Stimulated activated naive CD4-positive, alpha-beta T cell (primary cell): ENCODE results near the gene PEX16.

Experiments used
- DNase-seq, 6 experiments: peaks; one replicate each; lab custom pipeline; 2025; lab: John Stamatoyannopoulos, UW

The PEX16 gene

DNA sequence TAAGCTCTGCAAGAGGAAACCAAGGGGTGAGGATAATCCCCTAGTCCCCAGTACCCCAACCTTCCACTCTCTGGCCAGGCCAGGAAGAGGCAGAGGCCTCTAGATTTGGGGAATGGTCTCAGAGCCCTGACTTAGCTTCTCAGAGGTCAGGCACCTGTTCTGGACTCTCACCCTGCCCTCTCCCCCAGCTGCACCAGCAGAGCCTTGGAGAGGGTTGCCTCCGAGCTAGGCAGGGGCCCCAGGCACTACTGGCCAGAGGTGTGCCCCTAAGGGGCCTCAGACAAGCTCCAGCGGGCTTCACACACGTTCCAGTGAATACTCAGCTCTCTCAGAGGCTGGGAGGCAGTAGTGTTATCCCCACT, 18.6 kb downstream of the PEX16 start:
- no peak for DNase-seq

DNA sequence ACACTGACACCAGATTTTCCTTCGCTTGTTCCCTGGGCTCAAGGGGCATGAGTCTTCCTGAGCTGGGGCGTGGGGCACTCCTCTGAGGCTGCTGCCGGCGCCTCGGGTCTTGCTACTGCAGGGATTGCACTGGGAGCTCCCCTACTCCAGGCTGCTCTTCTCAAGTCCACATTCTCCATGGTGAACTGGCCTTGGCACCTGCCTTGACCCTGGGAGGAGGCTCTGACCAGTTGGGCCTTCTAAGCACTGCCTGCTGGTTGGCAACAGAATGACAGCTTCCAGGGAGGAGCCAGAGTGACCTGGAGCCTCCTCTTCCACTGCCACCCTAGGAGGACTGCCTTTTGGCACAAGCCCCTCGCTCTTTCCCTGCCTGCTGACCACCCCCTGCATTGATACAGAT, 20.1 kb downstream of the PEX16 start:
- DNase-seq: no peak

DNA sequence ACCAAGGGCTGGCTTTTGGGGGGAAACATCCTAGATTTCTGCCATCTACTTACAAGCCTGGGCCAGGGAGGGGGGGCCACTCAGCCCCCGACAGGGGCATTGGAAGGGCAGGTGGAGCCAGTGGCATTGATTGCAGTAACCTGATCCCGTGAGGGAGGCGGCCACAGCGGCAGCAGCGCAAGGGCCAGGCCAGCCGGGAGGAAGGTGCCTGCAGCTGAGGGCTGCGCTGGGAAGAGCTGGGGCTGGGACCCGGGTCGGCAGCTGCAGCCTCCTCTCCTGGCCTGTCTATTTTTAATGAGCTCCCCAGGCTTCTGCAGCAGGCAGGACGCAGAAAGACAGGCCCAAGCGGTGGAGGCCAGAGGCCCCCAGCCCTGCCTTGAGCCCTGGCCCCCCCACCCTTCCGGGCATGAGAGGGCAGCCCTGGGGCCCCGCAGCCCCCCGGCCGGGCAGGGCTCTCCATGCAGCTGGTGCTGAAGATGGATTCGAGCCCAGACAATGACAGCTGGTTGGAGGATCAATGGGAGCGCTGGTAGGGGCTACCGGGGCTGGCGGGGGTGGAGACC, 21.2 kb downstream of the PEX16 start:
- DNase-seq: no peak

DNA sequence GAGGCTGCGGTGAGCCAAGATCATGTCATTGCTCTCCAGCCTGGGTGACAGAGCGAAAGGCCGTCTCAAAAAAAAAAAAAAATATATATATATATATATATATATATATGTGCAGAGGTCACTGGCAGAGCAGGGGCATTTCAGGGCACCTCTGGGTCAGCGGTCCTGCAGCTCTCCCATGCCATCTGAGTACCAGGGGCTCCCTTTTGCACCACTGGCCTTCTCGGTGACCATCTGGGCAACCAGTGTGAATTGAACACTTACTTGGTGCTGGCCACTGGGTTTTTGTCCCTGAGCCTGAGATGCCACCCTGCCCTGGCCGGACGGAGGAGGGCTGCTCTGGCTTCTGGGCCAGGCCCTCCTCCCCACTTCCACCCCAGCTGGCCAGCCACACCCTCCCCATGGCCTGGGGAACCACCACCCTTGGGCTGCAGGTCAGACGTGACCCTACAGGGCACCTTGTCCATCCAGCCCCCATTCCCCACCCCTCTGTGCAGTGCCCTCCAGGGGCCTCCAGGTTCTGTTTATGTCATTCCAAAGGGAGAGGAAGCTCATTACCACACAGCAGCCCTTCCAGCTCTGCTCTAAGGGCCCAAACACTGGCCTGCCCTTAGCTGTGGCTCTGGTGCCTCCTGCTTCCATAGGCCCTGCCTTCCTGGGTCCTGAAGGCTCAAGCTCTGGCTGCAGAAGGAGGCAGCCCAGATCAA, 22.0 kb downstream of the PEX16 start:
- no peak for DNase-seq

DNA sequence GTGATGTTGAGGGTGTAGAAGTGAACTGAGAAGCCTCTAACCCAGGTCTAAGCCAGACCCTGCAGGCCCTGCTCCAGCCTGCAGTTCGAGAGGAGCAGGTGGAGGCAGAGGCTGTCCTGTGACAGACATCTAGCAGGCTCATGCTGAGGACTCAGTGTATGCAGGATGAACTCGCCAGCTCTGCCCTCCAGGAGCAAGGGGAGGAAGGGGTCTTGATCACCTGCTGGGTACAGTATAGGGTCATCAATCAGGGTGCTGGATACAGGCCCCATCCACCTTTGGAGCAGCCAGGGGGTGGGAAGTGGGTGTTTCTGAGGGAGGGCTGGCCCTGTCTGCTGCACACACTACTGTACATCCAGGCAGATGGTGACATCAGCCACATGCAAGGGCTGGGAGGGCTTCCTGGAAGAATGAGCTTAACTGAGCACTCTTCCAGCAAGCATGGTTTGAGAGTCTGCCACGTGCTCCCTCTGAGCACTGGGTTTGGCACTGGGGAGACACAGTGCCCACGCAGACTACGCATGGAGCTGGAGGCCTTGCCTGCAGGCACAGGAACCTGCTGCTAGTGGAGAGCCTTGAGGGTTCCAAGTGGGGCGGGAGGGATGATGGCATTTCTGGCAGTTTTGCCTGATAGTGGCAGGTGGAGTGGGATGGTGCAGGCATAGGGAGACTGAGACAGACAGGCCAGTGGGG, 23.0 kb downstream of the PEX16 start:
- DNase-seq: no peak

DNA sequence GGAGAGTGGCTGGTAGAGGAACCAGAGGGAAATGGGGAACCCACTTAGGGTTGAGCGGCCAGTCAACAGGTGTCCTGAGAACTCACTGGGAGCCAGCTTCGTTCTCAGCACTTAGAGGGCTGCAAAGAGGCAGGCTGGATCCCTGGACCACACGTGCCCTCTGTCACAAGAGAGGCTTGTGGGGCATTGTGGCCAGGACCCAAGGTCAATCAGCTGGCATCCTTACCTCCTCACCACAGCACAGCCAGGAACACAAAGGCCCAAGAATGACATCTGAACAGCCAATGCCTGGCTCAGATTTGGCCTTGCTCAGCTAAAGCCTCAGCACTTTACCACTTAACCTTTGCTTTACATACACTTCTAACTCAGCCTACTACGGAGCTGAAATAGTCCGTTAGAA, 24.8 kb downstream of the PEX16 start:
- DNase-seq: no peak

DNA sequence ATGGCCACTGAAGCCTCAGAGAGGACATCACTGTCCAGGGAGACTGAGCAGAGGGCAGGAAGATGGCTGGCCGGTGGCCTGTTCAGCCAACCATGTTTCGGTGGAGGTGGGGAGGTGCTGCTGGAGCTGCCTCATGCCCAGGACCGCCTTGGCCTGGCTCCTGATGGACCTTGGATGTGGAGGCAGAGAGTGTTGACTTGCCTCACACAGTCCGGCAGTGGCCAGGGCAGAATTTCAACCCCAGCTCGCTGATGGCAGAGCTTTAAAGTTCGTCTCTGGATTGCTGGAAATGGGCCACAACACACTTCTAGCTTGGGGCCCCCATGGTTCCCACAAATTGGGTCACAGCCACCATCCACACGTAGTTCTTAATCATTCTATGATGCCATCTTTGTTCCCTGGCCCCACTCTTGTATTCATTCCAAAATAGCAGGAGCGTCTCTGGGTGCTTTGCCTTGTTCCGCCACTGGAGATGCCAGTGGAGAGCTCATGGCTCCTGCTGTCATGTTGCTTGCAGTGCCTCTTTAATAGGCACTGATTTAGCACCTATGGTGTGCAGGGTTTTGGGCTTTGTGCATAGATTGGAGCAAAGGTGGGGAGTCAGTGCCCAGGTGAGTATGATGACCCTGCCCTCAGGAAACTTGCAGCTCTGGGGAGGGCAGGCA, 26.7 kb downstream of the PEX16 start:
- DNase-seq: no peak

DNA sequence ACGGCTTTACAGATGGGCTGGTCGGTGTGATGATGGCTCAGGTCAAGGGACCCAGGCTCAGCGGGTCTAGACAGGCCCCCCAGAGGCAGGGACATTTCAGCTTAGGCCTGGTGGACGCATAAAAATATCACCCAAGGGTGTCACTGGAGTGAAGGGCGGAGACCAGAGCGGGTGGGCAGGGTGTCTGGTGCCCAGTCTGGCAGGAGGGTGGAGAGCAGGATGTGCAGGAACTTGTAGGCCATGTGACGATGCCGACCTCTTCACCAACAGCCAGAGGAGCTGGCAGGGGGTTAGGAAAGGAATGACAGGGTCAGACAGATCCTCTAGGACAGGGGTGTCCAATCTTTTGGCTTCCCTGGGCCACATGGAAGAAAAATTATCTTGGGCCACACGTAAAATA, 27.7 kb downstream of the PEX16 start:
- DNase-seq: no peak

DNA sequence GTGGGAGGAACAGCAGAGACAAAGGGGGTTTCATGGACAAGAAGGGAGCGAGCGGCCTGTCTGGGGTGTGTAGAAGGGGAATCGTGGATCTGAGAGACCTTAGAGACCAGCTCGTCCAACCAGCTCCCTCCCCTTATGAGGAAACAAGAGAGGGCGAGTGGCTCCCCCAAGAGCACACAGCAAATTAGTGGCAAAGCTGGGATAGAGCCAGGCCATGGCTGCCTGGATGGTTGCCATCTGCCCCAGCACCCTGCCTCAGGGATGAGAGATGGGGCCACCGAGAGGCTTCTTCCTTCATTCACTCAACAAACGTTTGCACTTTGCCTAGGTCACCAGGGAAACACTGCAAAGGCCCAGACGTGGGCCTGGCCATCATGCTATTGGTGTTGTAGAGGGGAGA, 28.1 kb downstream of the PEX16 start:
- DNase-seq: no peak

DNA sequence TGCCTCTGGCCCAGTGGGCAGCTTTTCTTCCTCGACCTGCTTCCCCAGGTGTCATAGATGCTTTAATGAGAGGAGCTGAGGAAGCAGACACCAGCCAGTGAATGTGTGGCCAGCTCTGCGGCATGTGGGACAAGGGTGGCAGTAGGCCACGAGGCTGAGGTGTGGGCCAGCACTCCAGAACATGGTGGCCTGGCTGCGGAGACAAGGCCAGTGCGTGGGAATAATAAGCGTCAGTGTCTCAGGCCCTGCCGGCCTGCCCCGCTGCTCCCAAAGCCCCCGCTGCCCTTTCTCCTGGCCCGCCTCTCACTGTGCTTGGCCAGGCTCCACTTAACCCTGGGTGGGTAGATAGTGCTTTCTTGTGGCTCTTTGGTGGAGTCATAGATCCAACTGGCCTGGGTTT, 30.1 kb downstream of the PEX16 start:
- DNase-seq: no peak

DNA sequence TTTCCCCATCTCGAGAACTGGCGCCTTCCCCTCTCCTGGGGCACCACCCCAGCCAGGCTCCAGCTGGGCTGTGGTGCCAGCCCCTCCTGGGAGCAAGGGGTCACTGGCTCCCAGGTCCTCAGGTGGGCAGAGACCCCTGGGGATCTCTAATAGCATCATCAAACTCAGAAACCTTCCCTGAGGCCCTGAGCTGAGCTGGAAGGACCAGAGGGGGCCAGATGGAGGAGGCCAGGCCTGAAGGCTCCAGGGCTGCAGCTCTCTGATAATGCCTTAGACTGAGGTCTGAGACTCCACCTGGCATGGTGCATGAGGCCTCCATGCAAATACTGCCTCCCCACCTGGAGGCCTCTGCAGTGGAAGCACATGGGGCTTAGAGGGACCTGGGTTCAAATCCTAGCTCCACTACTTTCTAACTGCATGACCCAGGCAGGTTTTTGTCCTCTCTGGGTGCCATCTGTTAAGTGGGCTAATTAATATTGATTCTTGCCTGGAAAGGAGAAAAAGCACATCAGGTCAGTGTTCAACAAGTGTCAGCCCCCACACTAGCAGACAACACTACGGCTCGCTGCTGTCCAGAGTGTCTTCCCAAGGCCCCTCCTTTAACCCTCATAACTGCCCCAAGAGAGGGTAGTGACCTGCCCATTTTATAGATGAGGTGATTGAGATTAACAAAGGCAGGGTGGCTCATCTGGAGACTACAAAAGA, 30.7 kb downstream of the PEX16 start:
- DNase-seq: no peak

DNA sequence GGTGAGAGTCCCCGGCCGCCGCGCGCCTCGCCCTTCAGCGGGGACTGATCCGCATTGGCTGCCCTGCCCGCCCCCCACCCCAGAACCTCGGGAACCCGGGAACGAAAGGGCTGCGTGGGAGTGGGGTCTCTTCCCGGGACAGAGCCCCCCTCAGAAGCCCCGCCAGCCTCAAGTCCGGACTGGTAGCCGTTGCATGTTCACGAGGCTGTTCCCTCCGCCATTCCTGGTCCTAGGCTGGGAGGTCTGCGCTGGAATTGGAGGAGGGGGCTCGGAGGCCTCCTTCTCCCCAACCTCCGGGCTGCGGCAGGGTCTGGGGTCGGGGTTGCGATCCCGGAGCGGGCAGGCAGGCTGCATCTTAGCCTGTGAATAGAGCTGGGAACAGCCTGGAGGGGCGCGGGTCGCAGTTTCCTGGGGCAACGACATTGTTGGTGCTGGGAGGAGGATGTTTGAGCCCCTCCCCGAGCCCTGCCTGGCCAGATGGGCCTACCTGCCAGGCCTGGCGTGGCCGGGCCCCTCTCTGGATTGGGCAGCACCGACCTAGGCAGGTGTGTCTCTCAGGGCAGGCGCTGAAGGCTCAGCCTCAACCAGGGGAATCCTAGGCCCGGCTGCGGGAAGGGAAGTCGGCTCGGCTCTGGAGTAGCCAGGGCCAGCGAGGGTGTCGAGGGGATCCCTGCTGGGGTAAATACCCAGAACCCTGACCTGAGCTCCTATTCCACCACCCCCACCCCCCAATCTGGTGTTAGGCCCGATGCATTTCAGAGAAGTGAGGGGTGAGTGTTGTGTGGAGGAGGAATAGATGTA, 31.6 kb downstream of the PEX16 start:
- DNase-seq: no peak

DNA sequence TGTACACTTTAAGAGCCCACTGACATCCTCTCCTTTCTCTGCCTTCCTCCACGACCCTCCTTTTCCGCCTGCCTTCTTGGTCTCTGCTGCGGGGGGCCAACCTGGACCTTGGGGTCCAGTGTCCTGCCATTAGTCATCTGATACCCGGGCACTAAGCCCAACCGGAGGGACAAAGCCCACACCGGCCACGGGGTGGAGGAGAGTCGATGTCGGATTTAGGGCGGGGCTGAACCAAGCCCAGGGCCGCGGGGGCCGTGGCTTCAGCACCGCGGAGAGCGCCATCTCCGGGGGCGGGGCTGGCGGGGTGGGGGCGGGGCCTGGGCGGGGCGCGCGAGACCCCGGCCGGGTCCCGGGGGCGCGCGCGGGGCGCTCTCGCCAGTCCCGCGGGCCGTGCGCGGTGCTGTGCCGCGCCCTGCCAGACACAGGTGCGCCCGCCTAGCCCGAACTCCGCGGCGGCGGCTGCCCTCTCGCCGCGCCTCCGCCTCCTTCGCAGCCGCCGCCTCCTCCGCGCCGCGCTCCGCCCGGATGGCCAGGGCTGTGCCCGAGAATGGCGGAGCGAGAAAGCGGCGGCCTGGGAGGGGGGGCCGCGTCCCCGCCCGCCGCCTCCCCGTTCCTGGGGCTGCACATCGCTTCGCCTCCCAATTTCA, 32.3 kb downstream of the PEX16 start, which contains the start of gene MAPK8IP1:
TSS of gene MAPK8IP1 (plus strand) at position 378 of the 647 bp plus-strand sequence. CDS start at position 548, 170 bp downstream.
- DNase-seq: peak; percentile 11 to 62 (median 52)

DNA sequence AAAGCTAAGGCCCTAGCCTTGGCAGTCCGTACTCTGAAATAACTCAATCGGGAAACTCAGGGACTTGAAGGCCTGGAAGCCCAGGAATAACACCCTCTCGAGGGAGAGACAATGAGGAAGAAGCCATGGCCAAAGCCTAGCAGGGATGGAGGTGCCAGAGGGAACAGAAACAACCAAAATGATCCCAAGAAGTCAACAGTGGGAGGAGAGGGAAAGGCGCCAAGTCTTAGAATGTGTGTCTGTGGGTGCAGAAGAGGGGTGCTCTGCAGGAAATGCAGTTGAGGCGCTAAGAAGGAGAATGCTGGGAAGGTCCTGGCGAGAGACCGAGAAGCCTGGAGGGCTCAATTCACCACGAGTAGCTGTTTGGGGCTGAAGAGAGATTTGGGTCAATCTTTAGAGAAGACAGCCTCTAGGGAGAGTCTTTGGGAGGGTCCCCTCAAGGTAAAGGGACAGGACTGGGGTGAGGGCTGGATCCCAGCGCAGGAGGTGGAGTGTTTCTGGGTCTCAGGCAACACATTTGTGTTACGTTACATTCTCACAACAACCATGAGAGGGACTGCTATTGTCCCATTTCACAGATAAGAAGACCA, 33.0 kb downstream of the PEX16 start:
- DNase-seq: no peak

DNA sequence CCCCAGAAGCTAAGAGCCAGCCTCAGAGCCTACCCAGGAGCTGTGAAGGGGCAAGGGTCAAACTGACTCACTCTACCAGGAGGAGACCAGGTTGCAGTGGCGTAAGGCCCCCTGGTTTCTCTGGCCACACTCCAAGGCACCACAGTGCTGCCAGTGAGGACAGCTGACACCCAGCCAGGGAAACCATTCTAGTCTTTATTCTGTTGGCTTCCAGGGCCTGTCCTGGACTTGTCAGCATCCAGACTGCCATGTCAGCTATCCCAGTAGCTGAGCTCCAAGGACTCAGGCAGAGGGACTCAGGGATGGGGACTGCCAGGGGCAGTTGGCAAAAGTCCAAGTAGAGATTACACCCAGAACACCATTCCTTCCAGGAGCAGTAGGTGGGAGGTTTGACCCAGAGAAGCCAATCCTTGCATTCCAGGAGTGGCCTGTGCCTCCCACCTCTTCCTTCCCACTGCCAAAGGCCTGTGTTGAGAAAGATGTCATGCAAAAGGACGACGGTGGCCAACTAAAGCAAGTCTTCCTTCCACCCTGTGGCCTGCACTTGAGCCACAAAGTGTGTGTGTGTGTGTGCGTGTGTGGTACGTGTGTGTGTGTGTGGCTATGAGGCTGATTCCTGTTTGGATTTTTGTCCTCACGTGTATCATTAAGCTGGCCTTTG, 35.8 kb downstream of the PEX16 start:
- no peak for DNase-seq

DNA sequence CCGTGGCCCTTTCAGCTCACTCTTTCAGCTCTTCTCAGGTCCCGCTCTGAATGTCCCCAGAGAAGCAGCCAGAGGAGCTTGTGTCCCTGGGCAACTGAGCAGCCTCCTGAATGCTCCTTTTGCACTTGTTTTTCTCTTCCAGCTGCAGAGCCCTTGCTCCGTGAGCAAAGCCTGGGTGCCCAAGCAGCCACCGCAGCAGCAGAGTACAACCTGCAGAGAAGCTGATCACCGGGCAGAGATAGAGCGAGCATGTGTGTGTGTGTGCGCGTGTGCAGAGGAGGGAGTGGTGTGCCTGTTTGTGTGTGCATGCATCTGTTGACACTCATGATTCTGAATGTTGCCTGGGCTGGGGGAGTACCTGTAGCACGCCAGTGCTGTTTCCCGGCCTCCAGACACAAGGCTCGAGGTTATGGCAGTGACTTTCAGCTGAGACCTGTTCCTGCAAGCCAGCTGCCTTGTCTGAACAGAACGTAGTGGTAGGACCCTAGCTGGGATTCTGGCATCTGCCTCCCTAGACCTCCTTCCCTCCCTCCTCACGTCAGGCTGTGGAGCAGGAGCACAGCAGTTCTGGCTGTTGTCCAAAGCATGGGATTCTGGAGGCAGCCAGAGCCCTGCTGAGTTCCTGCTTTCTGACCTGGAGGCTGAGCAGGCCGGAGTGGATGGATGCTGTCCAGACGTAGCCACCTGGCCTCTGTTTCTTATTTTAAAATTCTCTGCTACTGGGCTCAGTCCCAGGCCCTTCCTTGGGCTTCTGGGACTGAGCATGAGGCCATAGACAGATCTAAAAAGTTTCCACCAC, 36.7 kb downstream of the PEX16 start:
- no peak for DNase-seq

DNA sequence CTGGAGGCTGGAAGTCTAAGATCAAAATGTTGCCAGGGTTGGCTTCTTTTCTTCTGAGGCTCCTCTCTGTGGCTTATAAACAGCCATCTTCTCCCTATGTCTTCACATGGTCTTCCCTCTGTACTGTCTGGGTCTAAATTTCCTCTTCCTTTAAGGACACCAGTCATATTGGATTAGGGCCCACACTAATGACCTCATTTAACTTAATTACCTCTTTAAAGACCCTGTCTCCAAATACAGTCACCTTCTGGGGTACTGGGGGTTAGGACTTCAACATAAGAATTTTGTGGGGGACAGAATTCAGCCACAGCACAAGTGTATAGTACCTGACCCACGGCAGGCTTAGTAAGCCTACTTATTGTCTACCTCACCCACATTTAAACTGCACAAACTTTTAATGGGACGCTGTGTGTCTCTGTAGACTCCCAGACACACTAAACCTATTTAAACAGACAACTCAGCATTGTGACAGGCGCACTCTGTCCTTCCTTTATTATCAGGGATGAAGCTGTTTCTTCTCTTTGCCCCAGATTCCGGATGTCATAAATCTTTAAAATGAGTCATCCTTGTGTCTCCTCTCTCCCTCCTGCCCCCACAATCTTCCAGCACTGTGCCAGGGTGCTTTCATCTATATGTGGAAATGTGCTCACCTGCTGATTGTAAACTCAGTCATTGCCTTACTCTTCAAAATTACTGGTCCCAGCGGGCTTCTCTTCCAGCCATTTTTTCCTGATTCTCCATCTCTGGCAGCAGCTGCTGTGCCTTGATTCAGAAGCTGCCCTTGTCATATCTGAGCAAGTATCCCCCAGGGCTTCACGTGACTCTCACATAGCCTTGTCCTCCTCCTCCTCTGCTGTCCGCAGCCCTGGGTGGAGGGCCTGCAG, 37.6 kb downstream of the PEX16 start:
- DNase-seq: no peak

DNA sequence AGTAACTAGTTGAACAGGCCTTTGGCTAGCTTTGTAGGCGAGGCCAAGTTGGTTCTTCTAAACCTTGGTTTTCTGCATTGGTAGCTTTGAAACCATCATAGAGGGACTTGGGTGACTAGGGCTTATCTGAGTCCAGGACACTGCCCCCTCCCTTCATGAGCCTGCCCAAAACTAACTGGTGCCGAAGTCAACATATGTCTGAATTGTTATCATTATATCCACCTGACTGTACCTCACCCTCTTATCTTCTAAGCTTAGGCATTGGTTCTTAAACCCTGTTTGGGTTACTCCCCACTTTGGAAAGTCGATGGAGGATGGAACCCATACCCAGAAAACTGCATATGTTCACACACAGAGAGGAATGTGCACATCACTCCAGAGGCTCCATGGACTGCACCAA, 39.8 kb downstream of the PEX16 start:
- no peak for DNase-seq
